T-helper 2 cell treated with Interferon-gamma antibody and Interleukin-4, amounts not matched to agents 100 ng/mL and 5 ng/mL, for 36 hours (primary cell): ENCODE results near the gene PKD2L1. TPM values are rescaled to one million over a fixed set of nuclear protein-coding genes. Genes with fewer than 3 reads are reported as not detected.
"Not testable (repeated sequence)": the region's sequence is repeated elsewhere in the genome, so short reads cannot be mapped to it uniquely, and the experiment has no call there.

Source experiments
- intact Hi-C: fragments of 100-400 bp; cut with micrococcal nuclease; formaldehyde crosslinking; loops from one replicate; pipeline ENCODE4 v1.15.1; 2023
- total RNA-seq: library from RNA; stranded (reverse); gene quantifications from 2 replicates; pipeline ENCODE4 v1.2.3, GENCODE V29; 2022

PKD2L1 gene
- total RNA-seq, 1 donor from 2014 or later: 0.14 TPM

- intact Hi-C loops: loop anchor here (5.0 kb wide), 3 partner anchors 58 to 218 kb away; partner anchors contain the start of genes ERLIN1 and SCD
These were observed 40.4 kb downstream of the PKD2L1 start for GRCh38 chr10:100289641-100290040.

DNA sequence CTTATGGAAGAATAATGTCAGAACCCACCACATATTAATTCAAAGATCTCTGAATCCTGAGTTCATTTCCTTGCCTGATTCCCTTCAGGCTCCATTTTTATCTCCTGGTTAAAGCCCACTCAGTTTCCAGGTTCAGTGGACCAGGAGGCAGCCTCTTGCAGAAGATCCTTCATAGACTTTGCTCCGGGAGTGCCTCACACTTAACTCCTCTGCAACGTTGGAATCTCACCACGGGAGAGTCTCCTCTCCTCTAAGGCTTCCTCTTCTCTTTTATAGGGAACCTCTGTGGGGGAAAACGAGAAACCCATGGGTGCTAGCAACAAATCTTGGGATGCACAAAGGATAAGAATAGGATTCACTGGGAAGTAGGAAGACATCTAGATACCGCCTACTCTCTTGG lies 41.8 kb downstream of the PKD2L1 start:
- intact Hi-C loops: loop anchor here (5.0 kb wide), 3 partner anchors 59 to 219 kb away; partner anchors contain the start of genes ERLIN1 and SCD

- intact Hi-C loops: loop anchor here (5.0 kb wide), 3 partner anchors 60 to 220 kb away; partner anchors contain the start of genes ERLIN1 and SCD
These were observed 42.3 kb downstream of the PKD2L1 start for GRCh38 chr10:100287756-100288155.

DNA sequence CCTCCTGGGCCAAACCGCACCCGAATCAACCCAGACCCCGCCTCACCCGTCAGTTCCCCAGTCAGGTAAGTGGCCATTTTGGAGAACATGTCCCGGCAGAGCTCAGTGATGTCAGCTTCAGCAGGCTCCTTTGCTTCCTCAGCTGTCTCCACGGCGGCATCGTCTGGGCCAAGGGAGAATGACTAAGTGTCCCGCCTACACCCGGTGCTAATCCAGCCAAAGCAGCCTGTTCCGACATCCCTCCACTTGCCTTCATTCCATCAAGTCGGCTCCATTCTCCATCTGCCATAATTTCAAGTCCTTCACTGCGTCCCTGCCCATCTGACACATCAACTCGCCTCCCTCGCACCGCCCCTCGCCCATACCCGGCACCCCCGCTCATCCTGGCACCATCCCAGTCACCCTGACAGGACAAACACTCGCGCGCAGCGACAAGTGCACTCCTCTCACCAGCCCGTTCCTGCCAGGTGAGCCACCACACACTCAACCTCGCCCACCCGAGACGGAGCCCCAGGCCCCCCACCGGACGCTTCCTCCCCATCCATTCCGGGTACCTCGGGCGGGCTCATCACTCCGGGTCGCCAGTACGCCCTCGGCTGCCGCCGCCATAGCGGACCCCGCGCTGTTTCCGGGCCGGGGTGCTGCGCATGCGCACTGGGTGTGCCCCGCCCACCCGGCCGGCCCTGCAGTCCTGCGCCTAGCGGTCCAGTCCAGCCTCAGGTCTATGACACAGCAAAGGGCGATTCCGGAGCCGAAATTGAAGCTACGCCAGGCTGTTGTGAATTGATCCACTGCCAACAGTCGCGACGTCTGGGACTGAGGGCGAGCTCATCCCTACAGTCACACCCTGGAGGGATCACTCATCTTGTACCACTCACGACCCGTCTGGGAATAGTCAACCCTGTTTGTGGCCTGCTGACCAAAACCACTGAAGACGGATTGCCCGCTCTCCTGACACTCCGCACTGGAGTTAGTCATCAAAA lies 43.7 kb downstream of the PKD2L1 start, which contains the start of gene BLOC1S2:
Gene BLOC1S2, minus strand, starts transcription at position 630 of the 983 bp plus-strand sequence. Its CDS starts 21 bp downstream, at position 609.
- intact Hi-C loops: loop anchor here (1.0 to 5.0 kb wide), 6 partner anchors 19 to 221 kb away; partner anchors contain the start of genes CHUK, CWF19L1, ERLIN1 and SCD

- intact Hi-C loops: loop anchor here (5.0 kb wide), 3 partner anchors 62 to 222 kb away; partner anchors contain the start of genes ERLIN1 and SCD
These were observed 44.7 kb downstream of the PKD2L1 start for GRCh38 chr10:100285326-100285725.

DNA sequence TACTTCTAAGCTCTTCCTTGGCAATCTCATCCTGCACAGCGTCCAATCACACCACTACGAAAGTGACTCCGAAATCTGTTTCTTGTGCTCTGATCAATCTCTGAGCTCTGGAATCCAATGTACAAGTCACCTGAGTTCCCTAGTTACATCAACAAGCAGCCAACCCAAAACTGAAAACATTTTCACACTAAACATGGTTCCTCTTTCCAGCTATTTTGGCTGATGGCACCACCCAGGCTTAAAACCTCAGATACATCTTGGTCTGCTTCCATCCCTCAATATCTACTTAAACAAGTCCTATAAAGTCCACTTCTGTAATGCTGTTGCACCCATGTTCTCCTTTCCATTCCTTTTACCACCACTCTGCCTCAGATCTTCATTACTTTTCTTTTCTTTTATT lies 47.1 kb downstream of the PKD2L1 start:
- intact Hi-C loops: no loop called here

DNA sequence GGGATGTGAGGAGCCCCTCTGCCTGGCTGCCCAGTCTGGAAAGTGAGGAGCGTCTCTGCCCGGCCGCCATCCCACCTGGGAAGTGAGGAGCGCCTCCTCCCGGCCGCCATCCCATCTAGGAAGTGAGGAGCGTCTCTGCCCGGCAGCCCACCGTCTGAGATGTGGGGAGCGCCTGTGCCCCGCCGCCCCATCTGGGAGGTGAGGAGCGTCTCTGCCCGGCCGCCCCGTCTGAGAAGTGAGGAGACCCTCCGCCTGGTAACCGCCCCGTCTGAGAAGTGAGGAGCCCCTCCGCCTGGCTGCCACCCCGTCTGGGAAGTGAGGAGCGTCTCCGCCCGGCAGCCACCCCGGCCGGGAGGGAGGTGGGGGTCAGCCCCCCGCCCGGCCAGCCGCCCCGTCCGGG lies 53.1 kb downstream of the PKD2L1 start:
- intact Hi-C loops: not testable (repeated sequence)

DNA sequence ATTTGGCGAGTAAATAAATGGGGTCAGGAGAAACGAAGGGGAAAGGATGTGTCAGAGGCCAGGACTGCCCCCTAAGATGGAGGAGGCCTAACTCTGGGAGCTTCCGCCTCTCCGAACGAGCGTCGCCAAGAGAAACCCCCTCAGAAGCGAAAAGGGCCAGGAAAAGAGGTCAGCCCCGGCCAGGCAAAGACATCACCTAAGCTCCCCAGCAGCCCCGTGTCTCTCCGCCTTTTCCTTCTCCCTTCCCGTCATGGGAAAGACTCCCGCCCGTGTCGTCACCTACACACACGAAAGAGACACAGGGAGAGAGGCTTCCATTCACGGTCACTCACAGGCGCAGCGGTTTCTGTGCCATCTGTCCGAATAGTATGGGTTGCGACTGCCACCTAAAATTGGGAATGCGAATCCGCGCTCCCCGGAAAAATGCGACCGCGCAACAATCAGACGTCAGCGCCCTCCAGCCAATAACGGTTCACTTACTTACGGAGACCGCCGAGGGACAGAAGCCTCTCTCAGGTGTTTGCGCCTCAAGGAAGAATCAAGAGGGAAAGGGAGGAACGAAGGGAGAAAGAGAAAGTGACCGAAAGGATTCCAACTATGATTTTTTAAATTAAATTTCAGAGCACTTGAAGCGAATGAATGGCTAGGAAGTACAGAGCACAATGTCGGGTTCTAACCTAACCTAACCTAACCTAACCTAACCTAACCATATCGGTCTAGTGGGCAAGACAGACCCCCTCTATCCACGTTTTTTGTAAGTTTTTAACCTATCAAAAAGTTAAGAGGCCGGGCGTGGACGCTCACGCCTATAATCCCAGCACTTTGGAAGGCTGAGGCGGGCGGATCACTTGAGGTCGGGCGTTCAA lies 62.6 kb downstream of the PKD2L1 start, which contains the start of gene CWF19L1:
Gene CWF19L1, minus strand, starts transcription at position 400 of the 866 bp plus-strand sequence. Its CDS starts 45 bp downstream, at position 355.
- intact Hi-C loops: loop anchor here (1.0 to 5.0 kb wide), 3 partner anchors 19 to 80 kb away; partner anchors contain the start of genes BLOC1S2, CHUK and ERLIN1

DNA sequence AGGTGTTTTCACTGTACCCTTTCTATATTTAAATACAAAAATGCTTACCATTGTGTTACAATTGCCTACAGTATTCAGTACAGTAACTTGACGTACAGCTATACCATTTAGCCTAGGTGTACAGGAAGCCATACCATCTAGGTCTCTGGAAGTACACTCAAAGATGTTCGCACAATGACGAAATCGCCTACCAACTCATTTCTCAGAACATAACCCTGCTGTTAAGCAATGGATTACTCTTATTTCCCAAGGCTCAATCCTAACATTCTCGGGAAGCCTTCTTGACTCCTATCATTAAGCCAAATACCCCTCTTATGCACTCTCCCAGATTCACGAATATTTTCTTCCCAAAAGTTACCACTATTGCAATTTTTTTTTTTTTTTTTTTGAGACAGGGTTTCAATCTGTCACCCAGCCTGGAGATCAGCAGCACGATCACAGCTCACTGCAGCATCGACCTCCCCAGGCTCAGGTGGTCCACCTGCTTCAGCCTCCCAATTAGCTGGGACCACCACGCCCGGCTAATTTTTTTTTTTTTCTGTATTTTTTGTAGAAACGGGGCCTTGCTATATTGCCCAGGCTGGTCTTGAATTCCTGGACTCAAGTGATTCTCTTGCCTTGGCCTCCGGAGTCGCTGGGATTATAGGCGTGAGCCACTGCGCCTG lies 64.1 kb downstream of the PKD2L1 start:
- intact Hi-C loops: loop anchor here (5.0 kb wide), 1 partner anchor 79 kb away; the partner anchor contains the start of gene ERLIN1

DNA sequence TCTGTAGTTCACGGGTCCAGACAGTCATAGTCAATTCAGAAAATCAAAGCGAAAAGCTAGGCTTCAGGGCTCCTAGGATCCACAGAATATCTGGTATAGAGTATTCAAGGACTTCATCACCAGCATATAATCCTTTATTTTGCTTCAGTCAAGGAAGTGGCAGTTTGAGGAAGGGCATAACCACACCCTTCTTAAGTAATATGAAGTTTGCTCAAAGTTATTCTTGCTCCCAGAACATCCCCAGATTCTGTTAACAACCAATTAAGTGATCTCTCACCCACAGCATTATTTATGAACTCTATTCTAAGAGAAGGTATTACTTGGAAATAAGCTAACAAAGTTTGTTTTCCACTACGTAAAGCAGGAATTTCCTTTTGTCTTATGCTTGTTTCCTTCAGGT lies 75.8 kb downstream of the PKD2L1 start:
- intact Hi-C loops: no loop called here

DNA sequence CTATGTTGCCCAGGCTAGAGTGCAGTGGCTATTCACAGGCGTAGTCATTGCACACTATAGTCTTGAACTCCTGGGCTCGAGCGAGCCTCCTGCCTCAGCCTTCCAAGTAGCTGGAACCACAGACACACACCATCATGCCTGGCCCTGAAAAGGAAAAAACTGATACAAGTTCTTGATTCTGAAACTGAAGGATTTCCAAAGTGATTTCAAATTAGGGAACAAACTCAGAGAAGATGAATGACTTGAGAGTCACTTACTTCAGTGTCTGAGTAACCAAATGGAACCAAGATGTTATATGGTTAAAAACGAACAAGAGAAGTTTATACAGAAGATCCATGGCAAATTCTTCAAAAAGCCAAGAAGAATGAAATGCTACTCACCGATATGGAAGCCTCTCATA lies 77.0 kb downstream of the PKD2L1 start:
- intact Hi-C loops: no loop called here

DNA sequence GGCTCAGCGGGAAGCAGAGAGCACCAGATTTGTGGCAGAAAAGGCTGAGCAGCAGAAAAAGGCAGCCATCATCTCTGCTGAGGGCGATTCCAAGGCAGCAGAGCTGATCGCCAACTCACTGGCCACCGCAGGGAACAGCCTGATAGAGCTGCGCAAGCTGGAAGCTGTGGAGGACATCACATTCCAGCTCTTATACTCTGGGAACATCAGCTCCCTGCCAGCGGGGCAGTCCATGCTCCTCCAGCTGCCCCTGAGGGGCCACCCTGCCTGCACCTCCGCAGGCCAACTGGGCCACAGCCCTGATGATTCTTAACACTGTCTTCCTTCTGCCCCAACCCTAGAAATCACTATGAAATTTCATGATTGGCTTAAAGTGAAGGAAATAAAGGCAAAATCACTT lies 81.2 kb downstream of the PKD2L1 start:
- intact Hi-C loops: no loop called here

DNA sequence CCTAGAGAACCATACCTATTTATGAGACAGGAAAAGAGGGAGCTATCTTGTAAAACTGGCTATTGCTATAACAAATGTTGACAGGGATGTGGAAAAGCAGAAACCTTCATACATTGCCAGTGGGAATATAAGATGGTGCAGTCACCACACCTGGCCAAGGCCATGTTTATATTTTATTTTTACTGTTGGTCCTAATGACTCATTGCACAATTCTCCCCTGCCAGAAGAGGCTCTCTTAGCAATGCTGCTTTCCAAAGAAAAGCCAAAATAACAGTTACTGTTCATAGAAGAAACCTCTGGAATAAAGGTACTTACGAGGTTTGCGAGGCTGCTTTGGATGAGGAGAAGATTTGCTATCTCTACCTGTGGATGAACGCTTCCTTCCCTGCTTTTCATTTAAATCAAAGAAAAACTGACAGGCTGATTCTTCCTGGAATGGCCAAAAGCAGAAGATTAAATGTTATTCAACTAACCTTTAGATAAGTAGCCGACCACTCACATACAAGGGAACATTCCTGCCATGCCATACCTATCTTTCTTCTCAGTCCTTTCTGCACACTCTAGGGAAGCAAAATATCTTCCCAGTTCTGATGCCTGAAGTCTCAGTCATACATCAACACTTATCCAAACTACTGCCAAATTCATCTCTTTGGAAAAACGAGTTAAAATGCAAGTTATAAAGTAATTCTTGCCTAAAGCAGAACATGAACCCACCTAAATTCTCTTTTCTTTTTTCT lies 84.4 kb downstream of the PKD2L1 start:
- intact Hi-C loops: no loop called here

DNA sequence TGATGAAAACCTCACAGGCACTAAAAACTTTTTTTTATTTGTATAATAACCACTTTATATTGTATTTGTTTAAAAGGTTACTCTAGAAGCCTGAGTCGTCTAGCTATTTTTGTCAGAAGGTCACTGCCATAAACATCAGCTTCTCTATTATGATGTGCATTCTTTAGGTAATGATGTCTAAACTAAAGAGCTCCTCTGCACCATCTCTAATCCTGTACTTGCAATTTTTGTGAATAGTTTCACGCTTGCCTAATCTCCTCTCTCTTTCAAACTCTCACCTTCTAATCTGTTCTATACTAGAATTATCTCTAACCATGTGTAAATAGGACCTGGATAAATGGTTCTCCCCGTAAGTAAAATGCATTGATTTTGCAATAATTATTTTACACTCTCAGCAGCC lies 90.2 kb downstream of the PKD2L1 start:
- intact Hi-C loops: loop anchor here (1.0 kb wide), 1 partner anchor 11 kb away; the partner anchor contains the start of gene CHUK

DNA sequence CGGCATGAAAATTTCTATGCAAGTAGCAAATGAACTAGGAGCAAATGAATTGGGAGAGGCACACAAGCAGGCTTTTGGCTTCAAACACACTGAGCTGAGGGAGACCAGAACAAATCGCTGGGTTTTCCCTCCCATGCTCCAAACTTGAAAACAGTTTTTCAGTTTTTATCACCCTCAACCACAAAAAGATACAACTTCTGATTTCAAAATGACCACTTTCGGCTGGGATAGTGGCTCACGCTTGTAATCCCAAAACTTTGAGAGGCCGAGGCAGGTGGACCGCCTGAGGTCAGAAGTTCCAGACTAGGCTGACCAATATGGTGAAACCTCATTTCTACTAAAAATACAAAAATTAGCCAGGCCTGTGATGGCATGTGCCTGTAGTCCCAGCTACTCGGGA lies 91.6 kb downstream of the PKD2L1 start:
- intact Hi-C loops: no loop called here
